K562 (cell line): Measurements from ENCODE around the gene SERPINB4.

ENCODE experiments used
- BRCA1 ChIP-seq, 2 experiments: fragments of 450-650 bp in 1 of 2; sonication (generic) in 1 of 2; formaldehyde crosslinking in 1 of 2; IDR thresholded peaks; 2 replicates each; pipeline versions ENCODE4 v1.5.0 to v1.6.1; 2017 to 2020; ENCODE audit warnings: mild to moderate bottlenecking in 1 of 2, missing genetic modification reagents in 1 of 2
- CREB5 ChIP-seq: fragments of 250-450 bp; sonication (Bioruptor Pico); IDR thresholded peaks from 2 replicates; pipeline ENCODE4 v1.5.0; 2020; ENCODE audit warnings: mild to moderate bottlenecking
- CTCF ChIP-seq, 3 experiments: IDR thresholded peaks in 2 of 3; conservative IDR thresholded peaks in 1 of 3; 2 replicates each; pipeline ENCODE4 v1.5.1; 2011 to 2012; ENCODE audit warnings: low read length in 3 of 3, mild to moderate bottlenecking in 3 of 3, control low read depth in 2 of 3, improper control_type of control experiment in 1 of 3, inconsistent platforms in 1 of 3, low read depth in 1 of 3, mixed read lengths in 1 of 3, moderate library complexity in 1 of 3; ENCODE audit not compliant: insufficient read depth in 2 of 3
- ELK1 ChIP-seq: sonication (generic); formaldehyde crosslinking; IDR thresholded peaks from 2 replicates; pipeline ENCODE4 v1.8.1; 2022; ENCODE audit warnings: missing genetic modification reagents
- RFX5 ChIP-seq: IDR thresholded peaks from 2 replicates; pipeline ENCODE4 v1.6.1; 2011; ENCODE audit warnings: low read depth, mild to moderate bottlenecking, improper control_type of control experiment, low read length
- TAF7 ChIP-seq: fragments of 450-650 bp; IDR thresholded peaks from 2 replicates; pipeline ENCODE4 v1.6.1; 2016; ENCODE audit warnings: missing genetic modification characterization, missing compliant biosample characterization
- THRA ChIP-seq: fragments of 450-650 bp; IDR thresholded peaks from 2 replicates; pipeline ENCODE4 v1.6.1; 2017; ENCODE audit warnings: mild to moderate bottlenecking, moderate library complexity
- ZBTB49 ChIP-seq: sonication (generic); formaldehyde crosslinking; IDR thresholded peaks from 2 replicates; pipeline ENCODE4 v1.8.0; 2022; ENCODE audit warnings: missing genetic modification reagents, mild to moderate bottlenecking, borderline replicate concordance
- ZNF253 ChIP-seq: fragments of 250-450 bp; sonication (Bioruptor Pico); conservative IDR thresholded peaks from 2 replicates; pipeline ENCODE4 v1.6.1; 2021; ENCODE audit warnings: mild to moderate bottlenecking
- ZNF77 ChIP-seq: fragments of 250-450 bp; sonication (Bioruptor Pico); IDR thresholded peaks from 2 replicates; pipeline ENCODE4 v1.5.0; 2020

GRCh38 chr18:63617915-63618234 lies 26.2 kb downstream of the SERPINB4 start:
- TF ChIP-seq BRCA1 (IDR thresholded peaks at IDR 0.05) (no peak), BRCA1 (CRISPR knock-in tag; IDR thresholded peaks at IDR 0.05) (no peak), CTCF (IDR thresholded peaks at IDR 0.05 in 2 of 3, conservative IDR thresholded peaks at IDR 0.05 in 1 of 3; ENCODE audit: insufficient read depth in 2 of 3, low read depth in 1 of 3, low read length in 3 of 3) (no peak), THRA (no peak), RFX5 (no peak), ZNF77 (no peak), TAF7 (no peak), ZBTB49 (CRISPR knock-in tag) (no peak), CREB5 (no peak), ZNF253 (CRISPR knock-in tag) (no peak), ELK1 (CRISPR knock-in tag) (no peak)
